Hematopoietic multipotent progenitor cell treated with erythropoietin and hydrocortisone succinate and interleukin-3 and kit ligand, for 17 days (in vitro differentiated cells): Measurements from ENCODE around the gene DCST2.

Experiments
- DNase-seq: peaks from one replicate; pipeline ENCODE4 v3.0.0-alpha.2; 2015; ENCODE audit warnings: low spot score

The DCST2 gene

GRCh38 chr1:155069551-155070157 lies 36.1 kb upstream of the DCST2 start:
- no peak for DNase-seq

DNA sequence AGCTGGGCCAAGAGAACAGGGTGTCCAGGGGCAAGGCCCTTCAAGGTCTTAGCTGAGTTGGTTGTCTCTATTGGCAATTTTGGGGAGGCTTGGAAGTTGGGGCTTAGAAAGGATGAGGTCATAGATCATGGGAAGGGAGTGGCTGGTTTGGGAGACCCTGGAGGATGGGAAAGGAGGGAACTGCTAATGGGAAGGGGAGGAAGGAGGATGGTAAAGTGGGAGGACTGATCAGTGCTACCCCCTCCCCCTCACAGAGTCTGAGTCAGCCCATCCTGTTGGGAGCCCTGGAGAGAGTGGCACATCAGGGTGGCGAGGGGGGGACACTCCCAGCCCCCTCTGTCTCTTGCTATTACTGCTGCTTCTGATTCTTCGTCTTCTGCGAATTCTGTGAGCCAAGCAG lies 35.0 kb upstream of the DCST2 start:
- no peak for DNase-seq

DNA sequence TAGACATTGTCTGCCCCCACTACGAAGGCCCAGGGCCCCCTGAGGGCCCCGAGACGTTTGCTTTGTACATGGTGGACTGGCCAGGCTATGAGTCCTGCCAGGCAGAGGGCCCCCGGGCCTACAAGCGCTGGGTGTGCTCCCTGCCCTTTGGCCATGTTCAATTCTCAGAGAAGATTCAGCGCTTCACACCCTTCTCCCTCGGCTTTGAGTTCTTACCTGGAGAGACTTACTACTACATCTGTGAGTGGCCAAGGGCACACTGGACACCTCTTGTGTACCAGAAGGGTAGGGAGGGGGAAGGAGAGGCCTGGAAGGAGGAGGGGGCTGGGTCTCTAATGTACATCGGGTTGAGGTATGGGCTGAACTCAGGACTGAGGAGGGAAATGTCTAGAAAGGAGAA lies 33.2 kb upstream of the DCST2 start:
- DNase-seq = no peak

DNA sequence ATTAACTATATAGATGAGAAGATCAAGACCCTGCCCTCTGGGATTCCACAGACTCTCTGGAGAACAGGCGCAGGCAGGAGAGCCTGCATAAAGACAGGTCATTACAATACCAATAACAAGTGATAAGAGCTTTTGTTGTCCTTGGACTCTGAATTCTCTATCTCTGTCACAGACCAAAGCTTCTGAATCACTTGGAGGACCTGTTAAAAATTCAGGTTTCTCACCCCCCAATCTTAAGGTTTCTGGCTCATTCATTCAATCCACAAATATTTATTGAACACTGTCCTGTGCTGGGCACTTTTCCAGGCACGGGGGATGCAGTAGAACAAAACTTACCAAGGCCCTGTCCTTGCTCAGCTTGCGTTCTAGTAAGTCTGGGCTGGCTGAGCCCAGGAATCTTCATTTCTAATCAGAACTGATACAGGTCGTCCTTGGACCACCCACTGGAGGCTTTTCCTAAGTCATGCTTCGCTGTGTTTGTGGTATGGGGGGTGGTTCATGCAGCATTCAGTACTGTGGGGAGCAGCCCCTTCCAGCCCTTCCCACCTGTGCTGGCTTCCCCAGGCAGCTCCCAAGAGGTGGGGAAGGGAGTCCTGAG lies 31.4 kb upstream of the DCST2 start:
- no peak for DNase-seq

DNA sequence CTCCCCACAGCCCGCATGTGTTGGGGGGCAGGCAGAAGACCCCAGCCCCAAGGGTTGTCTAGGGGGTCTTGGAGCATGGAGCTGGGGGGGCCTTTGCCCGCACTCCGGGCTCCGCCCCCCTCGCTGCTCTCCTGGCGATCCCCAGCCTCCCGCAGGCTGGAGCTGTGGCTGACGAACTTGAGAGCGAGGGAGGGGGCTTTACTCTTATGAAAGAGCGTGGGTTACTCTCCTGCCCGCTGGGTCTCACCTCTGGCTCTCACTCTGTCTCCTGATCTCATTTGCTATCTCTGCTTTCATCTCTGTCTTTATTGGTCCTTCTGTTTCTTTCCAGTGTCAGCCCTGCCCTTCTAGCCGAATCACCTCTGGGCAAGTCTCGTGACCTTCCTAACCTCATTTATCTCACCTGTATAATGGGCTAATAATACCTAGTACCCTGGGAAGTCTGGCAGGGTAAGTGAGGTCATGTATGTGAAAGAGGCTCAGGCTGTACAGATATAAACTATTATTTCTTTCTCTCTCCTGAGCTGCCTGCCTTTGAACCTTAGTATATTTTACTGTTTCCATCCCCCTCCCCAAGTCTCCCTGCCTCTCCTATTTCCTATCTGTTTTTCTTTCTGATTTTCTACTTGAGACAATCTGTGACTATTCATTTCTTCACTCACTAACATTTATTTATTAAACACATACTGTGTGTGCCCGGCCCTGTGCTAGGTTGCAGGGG lies 30.7 kb upstream of the DCST2 start:
- no peak for DNase-seq

DNA sequence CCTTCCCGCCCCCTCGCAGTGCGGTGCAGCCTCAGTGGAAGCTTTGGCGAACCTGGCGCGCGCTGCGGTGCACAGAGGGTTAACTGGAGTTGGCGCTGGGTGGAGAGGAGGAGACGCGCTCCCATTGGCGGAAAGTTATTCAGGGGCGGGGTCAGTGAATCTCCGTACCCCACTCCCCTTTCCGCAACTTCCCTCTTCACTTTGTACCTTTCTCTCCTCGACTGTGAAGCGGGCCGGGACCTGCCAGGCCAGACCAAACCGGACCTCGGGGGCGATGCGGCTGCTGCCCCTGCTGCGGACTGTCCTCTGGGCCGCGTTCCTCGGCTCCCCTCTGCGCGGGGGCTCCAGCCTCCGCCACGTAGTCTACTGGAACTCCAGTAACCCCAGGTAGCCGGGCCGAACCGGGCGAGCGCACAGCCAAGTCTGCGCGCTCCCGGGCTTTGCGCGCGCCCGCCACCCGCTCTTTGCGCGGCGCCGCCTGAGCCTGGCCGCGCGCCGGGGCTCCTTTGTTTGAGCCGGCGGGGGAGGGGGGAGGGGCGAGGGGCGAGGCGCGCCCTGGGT lies 30.0 kb upstream of the DCST2 start, which contains the start of gene EFNA4:
TSS of gene EFNA4 (plus strand) at position 191 of the 561 bp plus-strand sequence. CDS start at position 275, 84 bp downstream.
- peak; percentile 32 for DNase-seq

- DNase-seq = peak; percentile 52
These were observed 29.3 kb upstream of the DCST2 start for GRCh38 chr1:155062702-155063411.

DNA sequence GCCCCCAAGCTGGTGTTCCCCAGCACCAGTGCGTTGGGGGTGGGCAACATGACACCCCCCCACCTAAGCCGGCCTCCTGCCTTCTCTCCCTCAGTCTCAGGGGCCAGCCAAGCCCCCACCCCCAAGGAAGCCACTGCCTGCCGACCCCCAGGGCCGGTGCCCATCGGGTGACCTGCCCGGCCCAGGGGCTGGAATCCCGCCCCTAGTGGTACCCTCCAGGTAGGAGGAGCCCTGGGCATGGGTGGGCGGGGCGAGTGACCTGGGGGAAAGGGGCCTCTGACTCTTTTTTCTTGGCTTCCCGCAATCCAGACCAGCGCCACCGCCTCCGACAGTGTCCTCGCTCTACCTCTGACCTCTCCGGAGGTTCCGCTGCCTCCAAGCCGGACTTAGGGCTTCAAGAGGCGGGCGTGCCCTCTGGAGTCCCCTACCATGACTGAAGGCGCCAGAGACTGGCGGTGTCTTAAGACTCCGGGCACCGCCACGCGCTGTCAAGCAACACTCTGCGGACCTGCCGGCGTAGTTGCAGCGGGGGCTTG lies 28.6 kb upstream of the DCST2 start:
- no peak for DNase-seq

DNA sequence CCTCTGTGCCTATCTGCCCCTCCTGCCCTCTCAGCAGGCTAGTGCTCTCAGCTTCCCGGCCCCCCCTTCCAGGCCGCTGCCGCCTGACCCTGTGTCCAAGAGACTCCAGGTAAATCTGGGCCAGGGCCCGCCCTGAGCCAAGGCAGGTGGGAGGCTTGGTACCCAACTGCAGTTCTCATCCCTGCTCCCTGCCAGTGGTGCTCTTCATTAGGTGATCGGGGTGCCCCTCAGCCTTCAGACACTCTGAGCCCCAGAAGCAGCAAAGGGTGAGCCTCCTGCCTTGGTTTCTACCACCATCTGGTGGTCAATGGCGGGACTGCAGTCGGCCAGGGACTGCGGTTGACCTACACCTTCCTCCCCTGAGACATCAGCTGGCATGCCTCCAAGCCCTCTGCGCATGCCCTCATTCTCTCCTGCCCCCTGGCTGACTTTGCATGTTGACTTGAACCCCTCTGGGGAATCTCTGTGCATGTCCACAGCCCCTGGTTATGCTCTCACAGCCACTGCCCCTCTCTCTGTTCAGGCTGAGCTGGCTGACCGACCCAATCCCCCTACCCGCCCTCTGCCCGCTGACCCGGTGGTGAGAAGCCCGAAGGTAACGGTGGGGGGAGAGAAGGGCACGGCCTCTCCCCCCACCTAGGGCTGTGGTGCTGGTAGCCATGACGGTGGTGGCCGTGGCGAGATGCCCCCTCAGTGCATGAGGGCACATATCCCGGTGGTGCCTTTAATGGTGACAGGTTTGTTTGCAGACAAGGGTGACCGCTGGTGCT lies 28.0 kb upstream of the DCST2 start:
- DNase-seq = peak; percentile 93

GRCh38 chr1:155060736-155061135 lies 27.2 kb upstream of the DCST2 start:
- DNase-seq = no peak

GRCh38 chr1:155057788-155058211 lies 24.2 kb upstream of the DCST2 start:
- DNase-seq = no peak

- no peak for DNase-seq
These were observed 23.5 kb upstream of the DCST2 start for GRCh38 chr1:155057104-155057503.

- DNase-seq = no peak
These were observed 20.0 kb upstream of the DCST2 start for GRCh38 chr1:155053531-155054105.

- peak; percentile 62 for DNase-seq
These were observed 19.1 kb upstream of the DCST2 start for GRCh38 chr1:155052439-155053395.

DNA sequence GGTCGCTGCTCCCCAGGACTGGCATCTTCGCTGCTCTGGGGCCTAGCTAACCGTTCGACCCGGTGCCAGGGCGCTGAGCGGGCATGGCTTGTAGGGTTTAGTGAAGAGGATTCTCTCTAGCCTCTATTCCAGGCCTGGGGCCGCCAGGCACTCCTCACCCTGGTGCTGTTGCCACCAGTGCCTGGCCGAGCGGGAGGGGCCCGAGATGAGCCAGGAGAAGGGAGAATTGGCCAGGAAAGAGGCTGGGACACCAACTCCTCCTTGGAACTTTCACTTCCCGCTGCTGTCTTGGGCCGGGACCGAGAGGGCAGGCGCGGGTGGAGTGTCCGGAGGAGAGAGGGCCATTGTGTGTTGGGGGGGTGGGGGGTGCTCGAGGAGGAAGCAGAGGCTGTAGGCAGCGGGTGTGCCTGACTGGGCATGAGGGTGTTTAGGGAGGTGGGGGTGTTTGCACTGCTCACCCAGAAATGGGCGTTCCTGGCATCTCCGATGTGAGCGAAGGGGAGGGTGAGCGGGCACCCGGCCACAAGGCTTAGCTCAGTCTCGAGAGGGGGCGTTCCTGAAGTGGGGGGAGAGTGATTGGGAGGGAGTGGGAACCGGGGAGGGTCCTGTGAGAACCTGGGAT lies 18.3 kb upstream of the DCST2 start:
- peak; percentile 57 for DNase-seq

DNA sequence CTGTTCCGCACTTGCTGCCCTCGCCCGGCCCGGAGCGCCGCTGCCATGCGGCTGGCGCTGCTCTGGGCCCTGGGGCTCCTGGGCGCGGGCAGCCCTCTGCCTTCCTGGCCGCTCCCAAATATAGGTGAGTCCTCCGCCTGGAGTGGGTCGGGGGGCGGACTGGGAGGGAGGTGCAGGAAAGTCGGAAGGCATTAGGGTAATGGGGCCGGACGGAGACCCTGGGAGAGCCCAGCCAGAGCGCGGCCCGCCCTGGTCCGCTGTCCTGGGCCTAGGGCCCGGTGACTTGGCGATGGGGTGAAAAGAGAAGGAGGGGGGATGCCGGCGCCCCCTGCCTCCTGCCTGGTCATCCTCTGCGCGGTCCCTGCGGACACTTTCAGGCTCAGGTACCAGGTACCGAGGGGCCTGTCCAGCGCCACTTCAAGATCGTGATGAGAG lies 17.8 kb upstream of the DCST2 start:
- no peak for DNase-seq

DNA sequence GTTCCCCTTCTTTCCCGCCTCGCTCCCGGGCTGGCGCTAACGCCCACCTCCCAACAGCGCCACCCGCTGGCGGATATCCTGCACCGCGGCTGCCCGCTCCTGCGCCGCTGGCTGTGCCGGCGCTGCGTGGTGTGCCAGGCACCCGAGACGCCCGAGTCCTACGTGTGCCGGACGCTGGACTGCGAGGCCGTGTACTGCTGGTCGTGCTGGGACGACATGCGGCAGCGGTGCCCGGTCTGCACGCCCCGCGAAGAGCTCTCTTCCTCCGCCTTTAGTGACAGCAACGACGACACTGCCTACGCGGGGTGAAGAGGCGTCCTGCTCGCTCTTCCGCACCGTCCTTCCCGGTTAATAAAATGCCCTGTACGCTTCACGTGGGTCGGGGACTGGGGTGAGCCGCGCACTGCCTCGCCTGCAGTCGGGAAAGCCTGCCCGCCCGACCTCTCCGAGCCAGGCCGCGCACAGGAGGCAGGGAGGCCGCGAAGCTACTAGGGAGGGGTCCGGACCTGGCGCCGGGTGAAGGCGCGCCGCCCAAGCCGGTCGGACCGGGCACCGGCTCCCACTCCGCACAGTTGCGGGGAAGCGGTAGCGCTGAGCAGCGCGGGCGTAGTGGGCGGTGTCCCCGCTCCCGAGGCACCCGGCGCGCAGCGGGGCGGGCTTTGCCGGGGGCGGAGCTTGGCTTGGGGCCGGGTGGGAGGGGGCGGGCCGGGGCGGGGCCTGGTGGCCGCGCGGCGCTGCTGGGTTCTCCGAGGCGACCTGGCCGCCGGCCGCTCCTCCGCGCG lies 17.2 kb upstream of the DCST2 start, which contains the start of gene ADAM15:
TSS of gene ADAM15 (plus strand) at position 757 of the 782 bp plus-strand sequence. CDS start 71 bp downstream, outside the sequence.
- peak; percentile 82 for DNase-seq
